NK-92 (cell line): ENCODE data around the gene SPRY2.

Source experiments
- DNase-seq: peaks from one replicate; lab custom pipeline; 2025; ENCODE audit not compliant: unreplicated experiment; lab: John Stamatoyannopoulos, UW

Gene SPRY2, protein sequence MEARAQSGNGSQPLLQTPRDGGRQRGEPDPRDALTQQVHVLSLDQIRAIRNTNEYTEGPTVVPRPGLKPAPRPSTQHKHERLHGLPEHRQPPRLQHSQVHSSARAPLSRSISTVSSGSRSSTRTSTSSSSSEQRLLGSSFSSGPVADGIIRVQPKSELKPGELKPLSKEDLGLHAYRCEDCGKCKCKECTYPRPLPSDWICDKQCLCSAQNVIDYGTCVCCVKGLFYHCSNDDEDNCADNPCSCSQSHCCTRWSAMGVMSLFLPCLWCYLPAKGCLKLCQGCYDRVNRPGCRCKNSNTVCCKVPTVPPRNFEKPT

DNA sequence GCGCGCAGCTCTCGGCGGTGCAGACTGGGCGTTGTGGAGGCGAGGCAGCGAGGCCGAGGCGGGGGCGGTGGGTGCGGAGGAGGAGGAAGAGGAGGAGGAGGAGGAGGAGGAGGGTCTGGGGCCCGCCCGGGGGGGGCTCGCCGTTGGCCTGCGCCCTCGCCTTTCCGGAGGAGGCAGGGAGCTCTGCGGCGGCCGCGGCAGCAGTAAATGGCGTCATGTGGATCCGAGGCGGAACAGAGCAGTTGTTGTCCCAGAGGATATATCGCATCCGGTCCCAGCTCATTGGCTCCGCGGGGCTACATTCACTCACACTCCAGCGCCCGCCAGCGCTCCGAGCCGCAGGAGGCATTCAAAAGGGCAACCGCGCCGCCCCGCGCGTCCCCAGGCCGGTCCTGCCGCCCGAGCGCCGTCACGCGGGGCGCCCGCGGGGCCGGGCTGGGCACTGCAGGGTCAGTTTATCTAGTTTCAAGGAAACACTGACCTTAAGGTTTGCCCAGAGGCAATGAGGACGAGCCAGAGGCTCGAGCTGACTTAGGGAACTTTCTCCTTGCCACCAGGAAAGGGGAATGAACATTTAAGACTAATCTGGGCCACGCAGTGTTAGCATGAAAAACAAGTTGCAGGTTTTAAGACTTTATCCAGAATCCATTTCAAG is at the start of gene SPRY2:
Gene SPRY2, minus strand, starts transcription at position 26 of the 655 bp plus-strand sequence. CDS start 3,421 bp downstream, outside the sequence.
- DNase-seq = no peak

DNA sequence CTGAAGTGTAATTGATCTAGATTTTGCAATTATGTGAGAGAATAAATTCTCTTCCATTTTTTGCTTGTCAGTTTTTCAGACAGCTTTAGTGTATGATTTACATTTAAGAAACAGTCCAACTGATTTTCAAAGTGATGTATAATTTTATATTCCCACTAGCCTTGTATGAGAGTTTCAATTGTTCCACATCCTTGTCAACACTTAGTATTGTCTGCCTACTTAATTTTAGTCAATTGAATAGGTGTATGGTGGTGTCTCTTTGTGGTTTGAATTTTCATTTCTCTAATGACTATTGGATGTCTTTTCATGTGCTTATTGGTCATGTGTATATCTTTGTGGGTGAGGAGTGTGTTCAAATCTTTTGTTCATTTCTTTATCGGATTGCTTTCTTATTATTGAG is 49.4 kb upstream of the SPRY2 start:
- no peak for DNase-seq

DNA sequence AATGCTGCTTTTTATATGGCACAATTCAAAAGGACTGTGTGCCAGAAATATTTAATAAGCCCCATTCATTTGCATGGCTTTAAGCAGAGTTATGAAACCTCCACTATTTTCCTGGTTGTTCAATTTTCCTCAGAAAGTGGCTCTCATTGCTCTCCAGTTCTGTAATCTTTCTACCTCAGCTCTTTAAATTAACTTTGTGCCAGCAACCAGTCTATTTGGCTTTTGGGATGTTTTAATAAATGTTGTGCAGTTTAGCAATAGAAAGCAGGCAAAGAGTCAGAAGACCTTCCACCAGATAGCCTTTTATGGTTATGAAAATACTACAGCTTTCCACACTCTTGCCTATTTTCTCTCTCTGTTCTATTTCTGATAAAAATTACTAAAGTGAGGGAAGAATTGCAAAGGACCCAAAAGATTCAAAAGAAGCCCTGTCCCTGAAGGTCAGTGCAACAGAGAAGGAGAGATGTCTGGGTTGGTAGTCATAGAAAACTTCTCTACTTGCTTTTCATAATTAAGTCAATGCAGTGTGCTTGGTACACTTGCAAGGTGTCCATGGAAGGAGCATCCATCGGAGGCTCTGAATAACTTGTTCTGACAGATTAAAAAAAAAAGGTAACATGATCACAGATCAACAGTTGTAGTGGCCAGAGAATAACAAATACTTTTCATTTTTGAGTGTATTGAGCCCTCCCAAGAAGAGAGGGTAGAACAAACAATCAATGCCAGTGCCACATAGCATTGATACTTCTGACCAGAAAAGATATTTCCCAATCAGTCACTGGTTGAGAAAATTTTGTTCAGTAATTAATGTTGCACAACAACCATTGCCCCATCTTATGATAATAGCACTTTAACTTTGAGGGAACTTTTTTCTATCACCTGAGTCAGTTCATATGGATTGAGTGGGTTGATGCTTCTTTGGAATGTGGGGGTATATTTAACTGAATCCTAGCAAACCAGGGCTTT is 48.4 kb upstream of the SPRY2 start:
- DNase-seq = no peak

DNA sequence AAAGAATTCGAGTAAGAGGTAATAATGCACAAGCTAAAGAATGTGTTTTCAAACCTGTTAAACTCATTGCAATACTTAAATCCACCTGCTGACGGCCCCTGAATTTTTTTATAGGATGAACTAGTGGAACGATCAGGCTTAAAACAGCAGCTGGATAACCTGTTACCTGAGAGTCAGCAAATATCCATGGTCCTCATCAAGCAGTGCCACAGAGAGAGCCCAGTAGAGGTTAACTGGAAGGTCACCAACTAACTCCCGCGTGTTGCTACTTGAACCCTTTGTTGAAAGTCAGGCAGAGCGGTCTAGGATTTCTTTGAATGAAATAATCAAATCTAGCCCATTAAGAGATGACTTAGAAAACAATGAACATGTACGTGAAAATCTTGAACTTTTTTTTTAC is 47.6 kb upstream of the SPRY2 start:
- DNase-seq = no peak

DNA sequence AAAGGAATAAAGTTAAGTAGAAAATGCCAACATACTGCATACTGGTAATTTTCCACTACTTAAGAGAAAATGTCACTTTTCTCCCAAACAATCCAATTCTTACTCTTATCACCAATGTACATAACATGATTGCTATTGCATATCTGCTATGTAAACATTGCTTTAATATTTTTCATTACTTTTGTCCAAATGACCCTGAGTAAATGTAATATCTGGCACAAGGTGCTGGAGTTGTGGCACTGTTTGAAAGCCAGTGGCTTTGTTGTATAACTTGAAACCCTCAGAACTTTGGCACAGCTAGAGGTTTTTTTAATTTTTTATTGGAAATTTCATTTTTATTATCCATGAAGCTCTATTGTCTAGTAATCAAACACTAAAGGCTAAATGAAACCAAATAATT is 45.7 kb upstream of the SPRY2 start:
- no peak for DNase-seq

DNA sequence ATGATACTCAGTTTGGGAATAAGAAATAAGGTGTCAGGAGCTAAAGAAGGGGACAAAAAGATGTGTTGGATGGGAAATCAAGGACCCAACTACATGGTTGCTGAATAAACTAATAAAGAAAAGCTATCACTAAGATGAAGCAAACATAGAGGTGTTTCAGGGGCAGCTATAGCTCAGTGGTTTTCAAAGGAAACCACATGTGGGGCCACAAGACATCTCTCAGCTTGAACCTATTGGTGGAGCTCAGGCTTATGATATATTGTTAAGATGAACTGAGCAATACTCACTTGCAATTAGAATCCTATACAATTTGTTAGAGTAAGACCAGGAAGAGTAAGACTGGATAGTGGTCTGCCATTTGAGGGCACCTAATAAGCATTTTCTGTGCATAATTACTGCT is 45.1 kb upstream of the SPRY2 start:
- DNase-seq = no peak

DNA sequence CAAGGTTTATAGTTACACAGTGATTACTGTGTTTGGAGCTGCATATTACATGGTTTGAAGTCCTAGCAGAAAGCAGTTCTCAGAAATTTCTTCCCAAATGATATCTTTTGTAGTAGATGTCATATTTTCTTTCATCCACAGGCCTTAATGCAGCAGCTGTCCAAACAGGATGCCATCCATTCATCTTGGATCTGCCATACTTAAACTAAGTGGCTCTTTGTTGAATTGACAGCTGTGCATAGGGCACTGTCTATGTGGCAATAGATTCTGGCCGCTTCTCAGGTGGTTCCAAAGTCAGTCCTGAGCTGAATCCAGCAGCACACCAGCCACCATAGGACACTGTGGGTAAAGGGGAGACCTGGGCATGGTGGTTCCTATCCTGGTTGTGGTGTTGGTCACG is 41.6 kb upstream of the SPRY2 start:
- DNase-seq = no peak

DNA sequence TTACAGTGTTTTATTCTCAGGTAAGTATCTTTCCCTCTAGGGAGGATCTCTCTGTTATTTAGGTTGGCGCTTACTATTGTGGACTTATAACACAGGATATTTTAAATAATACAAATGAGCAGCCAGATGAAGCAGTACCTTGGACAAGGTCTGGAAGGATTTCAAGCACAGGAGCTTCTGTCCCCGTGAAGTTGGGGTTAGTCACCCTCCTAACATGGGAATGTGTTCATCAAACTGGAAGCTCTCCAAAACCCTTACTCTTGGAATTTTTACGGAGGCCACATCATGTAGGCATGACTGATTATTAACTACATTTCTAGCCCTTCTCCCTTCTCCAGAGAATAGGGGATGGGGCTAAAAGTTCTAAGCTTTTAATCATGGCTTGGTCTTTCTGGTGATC is 38.3 kb upstream of the SPRY2 start:
- DNase-seq = no peak

DNA sequence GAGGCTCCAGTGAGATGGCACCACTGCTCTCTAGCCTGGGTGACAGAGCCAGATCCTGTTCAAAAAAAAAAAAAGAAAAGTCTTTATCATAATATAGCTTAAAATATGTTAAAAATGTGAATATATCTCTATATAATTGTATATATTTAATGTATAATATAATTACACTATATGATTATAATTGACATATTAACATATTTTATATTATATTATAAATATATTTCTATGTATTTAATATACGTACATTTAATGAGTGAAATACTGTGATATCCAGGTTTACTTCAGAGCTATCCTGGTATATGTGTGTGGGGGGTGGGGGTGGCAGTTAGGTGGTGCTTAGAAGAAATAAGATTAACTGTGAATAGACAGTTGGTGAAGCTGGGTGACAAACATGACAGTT is 35.6 kb upstream of the SPRY2 start:
- no peak for DNase-seq

DNA sequence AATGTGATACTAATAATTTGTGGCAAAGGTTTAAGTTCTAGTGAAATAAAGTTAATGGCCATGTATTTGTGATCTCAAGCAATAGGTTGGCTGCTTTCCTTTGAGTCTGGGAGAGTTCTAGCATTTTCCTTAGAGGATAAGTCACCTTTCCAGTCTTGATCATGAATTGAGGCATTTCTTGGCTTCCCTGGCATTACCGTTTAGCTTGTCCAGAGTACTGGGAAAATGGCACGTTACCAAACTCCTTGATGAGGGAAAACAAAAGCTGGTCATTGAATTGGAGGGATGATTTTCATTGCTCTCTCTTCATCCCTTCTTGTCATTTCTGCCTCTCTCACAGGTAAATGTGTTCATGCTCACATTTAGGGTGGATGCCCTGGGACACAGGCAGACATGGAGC is 34.0 kb upstream of the SPRY2 start:
- no peak for DNase-seq

DNA sequence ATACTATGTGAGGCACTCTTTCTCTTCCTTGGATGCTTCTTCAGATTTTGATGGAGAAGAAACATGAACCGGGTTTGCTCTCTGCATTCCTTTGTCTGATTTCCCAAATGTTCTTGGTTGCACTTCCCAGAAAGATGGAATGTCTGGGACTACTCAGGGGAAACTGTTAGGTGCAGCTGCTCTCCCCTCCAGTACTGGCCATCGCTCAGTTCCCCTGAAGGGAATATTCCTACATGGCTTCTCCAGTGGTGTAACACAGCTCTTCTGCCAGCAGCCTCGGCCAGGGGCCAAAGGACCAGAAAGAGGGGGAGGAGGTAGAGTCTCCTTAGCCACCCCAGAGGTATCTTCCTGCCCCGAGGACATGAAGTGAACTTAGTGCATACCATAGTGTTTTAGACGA is 33.5 kb upstream of the SPRY2 start:
- DNase-seq = no peak

DNA sequence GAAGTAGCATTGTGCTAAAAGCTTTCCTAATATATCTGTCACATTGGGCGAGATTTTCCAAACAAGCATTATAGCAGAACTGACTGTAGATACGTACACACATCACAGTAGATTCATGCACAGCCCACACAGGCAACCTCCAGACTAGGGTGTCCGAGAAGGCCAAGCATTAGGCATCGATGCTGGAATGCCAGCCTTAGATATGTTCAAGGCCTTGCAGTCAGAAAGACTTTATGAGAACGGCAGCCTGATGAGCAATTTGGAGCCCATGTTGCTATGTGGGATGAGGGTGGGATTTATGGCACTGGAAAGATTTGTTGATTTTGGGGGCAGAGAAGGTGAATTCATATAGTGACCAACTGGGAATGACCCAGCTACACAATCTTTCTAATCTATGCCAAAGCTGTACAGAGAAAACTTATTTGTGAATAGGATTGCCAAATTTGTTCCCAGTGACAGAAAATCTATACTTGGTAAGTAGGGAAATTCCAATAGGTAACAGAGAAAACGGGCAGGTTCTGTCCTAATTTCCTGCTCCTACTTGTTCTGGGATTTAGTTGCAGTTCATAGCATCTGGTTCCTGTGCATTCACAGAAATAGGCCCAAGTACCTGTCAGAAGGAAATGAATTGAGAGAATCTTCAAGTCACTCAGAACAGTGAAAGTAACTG is 31.0 kb upstream of the SPRY2 start:
- no peak for DNase-seq

DNA sequence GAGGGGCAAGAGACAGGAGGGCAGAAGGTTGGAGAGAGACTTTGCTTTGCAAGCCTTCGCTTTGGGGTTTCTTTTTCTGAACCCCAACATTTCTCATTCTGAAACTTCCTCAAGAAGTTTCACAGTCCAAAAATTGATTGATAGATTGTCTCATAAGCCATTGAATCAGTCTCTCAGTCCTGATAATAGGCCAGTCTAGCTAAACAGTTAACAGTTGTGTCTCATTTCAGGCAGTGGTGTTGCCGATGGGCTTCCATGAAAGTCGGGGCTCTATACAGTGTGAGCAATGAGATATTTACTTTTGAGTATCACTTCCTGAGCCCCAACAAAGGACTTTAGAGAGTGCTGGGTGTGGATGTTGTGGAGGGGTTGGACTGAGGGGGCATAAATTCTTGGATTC is 26.5 kb upstream of the SPRY2 start:
- DNase-seq = no peak

DNA sequence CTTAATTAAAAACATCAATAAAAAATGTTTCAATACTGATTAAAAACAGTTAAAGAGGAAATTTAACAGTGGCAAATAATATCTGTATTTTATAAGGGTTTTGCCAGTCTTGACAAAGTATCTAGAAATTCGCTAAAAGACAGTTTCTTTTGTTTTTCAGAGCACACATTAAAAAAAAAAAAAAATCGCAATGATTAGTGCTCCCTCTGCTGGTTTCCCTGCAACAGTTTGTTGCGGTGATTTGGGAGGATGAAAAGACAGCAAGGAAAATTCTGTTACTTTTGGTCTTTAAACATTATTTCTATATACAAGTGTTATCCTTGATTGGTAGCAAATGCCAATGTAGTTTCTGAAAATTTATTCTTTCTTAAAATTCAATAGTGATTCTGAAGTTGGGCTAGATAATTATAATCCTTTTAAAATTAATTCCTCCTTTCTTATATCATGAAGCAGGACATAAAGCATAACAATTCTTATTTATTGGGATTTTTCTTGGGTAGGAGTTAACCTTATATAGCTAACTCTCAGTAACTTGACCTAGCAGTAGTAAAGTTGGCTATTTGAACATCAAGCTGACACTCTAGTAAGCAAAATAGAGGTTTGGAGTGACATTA is 23.1 kb upstream of the SPRY2 start:
- no peak for DNase-seq

DNA sequence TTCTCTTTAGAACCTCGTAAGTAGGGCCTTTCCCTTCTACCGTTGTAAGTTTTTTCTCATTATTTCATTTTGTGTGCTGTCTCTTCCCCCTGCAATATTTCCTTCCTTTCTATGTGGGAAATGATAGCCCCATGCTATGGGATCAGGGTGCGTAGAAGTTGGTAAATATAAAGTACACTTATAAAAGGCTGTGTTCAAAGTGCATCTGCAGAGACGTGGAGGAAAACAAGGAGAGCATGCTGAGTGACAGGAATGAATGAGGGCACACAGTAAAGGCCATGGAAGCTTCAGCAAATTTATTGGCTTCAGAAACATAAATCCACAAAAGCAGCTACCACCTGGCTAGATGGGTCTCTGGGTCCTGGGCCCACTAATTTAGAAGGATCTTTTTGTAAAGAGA is 21.6 kb upstream of the SPRY2 start:
- DNase-seq = no peak

DNA sequence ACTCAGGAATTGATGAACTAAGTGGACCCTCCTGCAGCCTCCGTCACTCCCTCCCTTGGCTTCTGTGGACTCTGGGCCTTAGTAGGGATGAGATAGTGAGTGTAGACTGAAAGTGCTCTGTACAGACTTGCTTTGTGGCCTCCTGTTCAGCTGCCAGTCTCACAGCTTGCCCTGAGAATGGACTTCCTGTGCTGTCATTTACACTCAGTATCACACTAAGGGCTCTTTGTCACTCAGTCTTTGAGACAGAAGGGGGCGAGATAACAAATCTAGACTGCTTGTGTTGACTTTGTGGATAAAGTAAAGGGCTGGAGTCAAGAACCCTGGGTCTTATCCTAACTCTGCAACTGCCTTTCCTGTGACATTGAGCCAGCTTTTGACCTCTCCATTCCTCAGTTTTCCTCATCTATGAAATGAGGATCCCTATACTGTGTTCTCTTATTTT is 21.0 kb upstream of the SPRY2 start:
- no peak for DNase-seq

DNA sequence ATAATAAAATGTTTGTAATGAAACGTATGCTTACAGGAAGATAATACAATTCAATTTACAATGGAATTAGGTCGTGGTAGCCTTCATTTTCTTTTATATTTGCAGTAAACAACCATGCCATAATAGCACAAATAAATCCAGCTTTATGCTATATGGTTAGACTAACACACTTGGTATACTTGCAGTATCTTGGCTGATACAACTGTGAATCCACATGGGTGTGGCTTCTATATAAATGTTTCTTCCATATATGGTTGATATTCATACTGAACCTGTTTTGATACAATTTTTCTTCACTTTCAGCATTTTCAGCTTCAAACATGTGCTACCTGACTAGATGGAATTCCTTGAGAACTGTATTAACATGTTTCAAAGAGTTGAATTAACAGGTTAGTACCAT is 20.4 kb upstream of the SPRY2 start:
- no peak for DNase-seq

DNA sequence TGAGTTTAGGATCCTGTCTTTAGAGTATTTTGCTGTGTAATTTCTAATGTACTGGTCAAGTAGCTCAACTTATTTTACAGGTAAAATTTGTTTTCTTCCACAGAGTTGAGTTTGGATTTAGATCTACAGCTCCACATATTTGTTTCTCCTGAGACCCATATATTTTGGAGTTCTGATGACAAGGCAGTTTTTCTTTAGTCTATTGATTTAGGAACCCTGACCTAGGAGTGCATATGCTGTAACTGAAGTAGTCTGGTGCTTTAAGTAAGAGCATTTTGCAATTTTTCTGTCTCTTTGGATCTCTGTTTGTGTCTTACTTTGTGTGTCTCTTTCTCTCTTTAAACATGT is 19.5 kb upstream of the SPRY2 start:
- no peak for DNase-seq

DNA sequence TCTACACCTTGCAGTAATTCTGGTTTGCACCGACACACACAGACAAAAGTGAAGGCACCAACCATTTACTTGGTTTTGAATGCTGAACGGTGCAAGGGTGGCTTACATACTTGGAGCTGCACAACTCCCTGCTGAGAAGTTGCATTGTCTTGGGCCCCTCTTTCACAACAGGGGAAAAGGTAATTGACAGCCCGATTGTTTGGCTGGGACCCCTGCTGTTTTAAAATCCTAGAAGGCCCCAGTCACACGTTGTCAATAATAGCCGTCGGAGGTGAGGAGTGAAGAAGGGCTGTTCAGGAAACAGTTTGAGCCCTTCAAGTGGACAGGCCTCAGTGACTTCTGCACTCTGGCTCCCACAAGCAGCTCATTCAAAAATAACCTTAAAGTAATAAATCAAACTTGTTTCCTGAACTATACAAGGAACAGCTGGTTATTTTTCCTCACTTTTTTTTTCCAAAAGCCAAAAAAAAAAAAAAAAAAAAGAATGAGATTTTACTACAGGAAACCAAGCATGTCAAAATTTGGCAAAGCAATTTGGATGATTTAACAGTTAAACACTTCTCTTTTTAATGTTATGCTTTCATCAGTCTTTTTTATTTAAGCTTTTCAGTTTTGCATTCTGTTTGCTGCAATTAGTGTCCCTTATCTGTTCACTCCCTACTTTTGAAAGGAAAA is 19.0 kb upstream of the SPRY2 start:
- no peak for DNase-seq

DNA sequence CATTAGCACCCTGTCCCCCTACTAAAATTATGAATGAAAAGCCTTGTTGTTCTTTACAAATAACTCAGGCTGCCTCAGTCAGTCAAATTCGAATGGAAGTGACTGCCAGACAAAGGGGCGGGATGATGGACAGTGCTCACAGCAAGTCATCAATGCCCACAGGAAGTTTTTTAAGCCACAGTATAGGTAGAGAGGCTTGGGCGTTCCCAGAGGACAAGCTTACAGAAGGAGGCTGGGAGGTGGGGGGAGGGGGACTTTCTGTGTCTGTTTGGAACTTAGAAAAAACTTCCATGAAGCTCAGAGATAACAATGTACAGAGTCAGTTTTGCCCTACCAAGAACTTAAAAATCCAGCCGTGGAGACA is 18.5 kb upstream of the SPRY2 start:
- no peak for DNase-seq
